GM19023 (cell line): ENCODE results near the gene CT47C1.

Source experiments
- ATAC-seq: cut with Tn5 transposase; IDR thresholded peaks from one replicate; pipeline ENCODE4 v1.9.1; 2021; ENCODE audit warnings: mild to moderate bottlenecking, moderate library complexity; ENCODE audit not compliant: unreplicated experiment

Gene CT47C1

GRCh38 chrX:119073200-119073905 is 560 bp downstream of the CT47C1 start:
- ATAC-seq: no peak

GRCh38 chrX:119073911-119074310 is 1.1 kb downstream of the CT47C1 start:
- no peak for ATAC-seq

- no peak for ATAC-seq
Observed at GRCh38 chrX:119075270-119076025, 2.7 kb downstream of the CT47C1 start.

GRCh38 chrX:119082278-119082677 is 9.5 kb downstream of the CT47C1 start:
- no peak for ATAC-seq

- no peak for ATAC-seq
Observed at GRCh38 chrX:119084766-119085165, 12.0 kb downstream of the CT47C1 start.

GRCh38 chrX:119087121-119087520 is 14.3 kb downstream of the CT47C1 start:
- no peak for ATAC-seq

GRCh38 chrX:119089619-119090018 is 16.8 kb downstream of the CT47C1 start:
- ATAC-seq: no peak

- no peak for ATAC-seq
Observed at GRCh38 chrX:119090627-119091026, 17.8 kb downstream of the CT47C1 start.

- no peak for ATAC-seq
Observed at GRCh38 chrX:119093991-119094735, 21.4 kb downstream of the CT47C1 start.

GRCh38 chrX:119094819-119095218 is 22.0 kb downstream of the CT47C1 start:
- no peak for ATAC-seq

GRCh38 chrX:119095936-119096335 is 23.1 kb downstream of the CT47C1 start:
- ATAC-seq: no peak

- ATAC-seq: no peak
Observed at GRCh38 chrX:119101168-119101567, 28.4 kb downstream of the CT47C1 start.

GRCh38 chrX:119105826-119106225 is 33.0 kb downstream of the CT47C1 start:
- ATAC-seq: no peak

GRCh38 chrX:119107206-119107605 is 34.4 kb downstream of the CT47C1 start:
- ATAC-seq: no peak

GRCh38 chrX:119118780-119119395 is 46.1 kb downstream of the CT47C1 start:
- ATAC-seq: peak; percentile 90

GRCh38 chrX:119121341-119121740 is 48.5 kb downstream of the CT47C1 start:
- no peak for ATAC-seq
